GM12874 (cell line): Measurements from ENCODE around the gene SLC35F3.

Experiments used
- CTCF ChIP-seq: IDR thresholded peaks from 2 replicates; pipeline ENCODE4 v1.5.1; 2011; ENCODE audit warnings: low read depth, mild to moderate bottlenecking, control low read depth, low read length, moderate library complexity; ENCODE audit not compliant: insufficient read depth

SLC35F3 gene

GRCh38 chr1:234231893-234232276 is 327.4 kb downstream of the SLC35F3 start:
- TF ChIP-seq CTCF, result no peak

GRCh38 chr1:234234199-234234598 is 329.7 kb downstream of the SLC35F3 start:
- TF ChIP-seq CTCF, result no peak

GRCh38 chr1:234235434-234235881 is 331.0 kb downstream of the SLC35F3 start:
- no peak for TF ChIP-seq CTCF

GRCh38 chr1:234237393-234237792 is 332.9 kb downstream of the SLC35F3 start:
- TF ChIP-seq CTCF, result no peak

- TF ChIP-seq CTCF, result no peak
Measured at GRCh38 chr1:234238060-234238459, 333.6 kb downstream of the SLC35F3 start.

- TF ChIP-seq CTCF, result no peak
Measured at GRCh38 chr1:234239515-234239914, 335.0 kb downstream of the SLC35F3 start.

GRCh38 chr1:234239936-234240335 is 335.5 kb downstream of the SLC35F3 start:
- TF ChIP-seq CTCF, result no peak

- TF ChIP-seq CTCF, result no peak
Measured at GRCh38 chr1:234240680-234241079, 336.2 kb downstream of the SLC35F3 start.
